Type B pancreatic cell (in vitro differentiated cells): ENCODE measurements around the gene GPR158. TPM values are rescaled to one million over a fixed set of nuclear protein-coding genes. Genes with fewer than 3 reads are reported as not detected.

Experiments
- DNase-seq: peaks from one replicate; pipeline ENCODE4 v3.0.0; 2021; ENCODE audit warnings: mixed read lengths; ENCODE audit not compliant: unreplicated experiment; ENCODE audit errors: extremely low spot score
- H3K27ac Mint-ChIP-seq: 2 replicates; pipeline ENCODE4 v1.8.0; 2021; ENCODE audit warnings: mild to moderate bottlenecking, mixed read lengths
- H3K27me3 Mint-ChIP-seq: 2 replicates; pipeline ENCODE4 v1.8.0; 2021; ENCODE audit warnings: mixed read lengths
- H3K36me3 Mint-ChIP-seq: 2 replicates; pipeline ENCODE4 v1.8.0; 2021; ENCODE audit warnings: mixed read lengths
- H3K4me1 Mint-ChIP-seq: one replicate; pipeline ENCODE4 v1.8.0; 2021; ENCODE audit warnings: mixed read lengths; ENCODE audit not compliant: unreplicated experiment
- H3K4me3 Mint-ChIP-seq: 2 replicates; pipeline ENCODE4 v1.8.0; 2021; ENCODE audit warnings: mild to moderate bottlenecking, mixed read lengths
- H3K9me3 Mint-ChIP-seq: 2 replicates; pipeline ENCODE4 v1.8.0; 2021; ENCODE audit warnings: mixed read lengths
- CTCF ChIP-seq: fragments of 200-600 bp; sonication (generic); conservative IDR thresholded peaks from 2 replicates; pipeline ENCODE4 v1.5.0; 2021; ENCODE audit warnings: antibody characterized with exemption, mild to moderate bottlenecking
- total RNA-seq: library from RNA; stranded (reverse); gene quantifications from 2 replicates; pipeline ENCODE4 v1.2.1, GENCODE V29; 2021; ENCODE audit warnings: low replicate concordance

The GPR158 gene
- total RNA-seq, 1 donor from 2014 or later: 3.6 TPM

GRCh38 chr10:25631471-25631870 lies 456.7 kb downstream of the GPR158 start:
- no peak for TF ChIP-seq CTCF
- no peaks in the 10 kb centered on the region for H3K36me3 Mint-ChIP-seq
- DNase-seq: no peak
- H3K27ac Mint-ChIP-seq: no peak overlapping the region
- no peaks in the 10 kb centered on the region for H3K9me3 Mint-ChIP-seq
- no peak overlapping the region for H3K4me3 Mint-ChIP-seq
- no peaks in the 10 kb centered on the region for H3K27me3 Mint-ChIP-seq
- no peaks in the 10 kb centered on the region for H3K4me1 Mint-ChIP-seq

DNA sequence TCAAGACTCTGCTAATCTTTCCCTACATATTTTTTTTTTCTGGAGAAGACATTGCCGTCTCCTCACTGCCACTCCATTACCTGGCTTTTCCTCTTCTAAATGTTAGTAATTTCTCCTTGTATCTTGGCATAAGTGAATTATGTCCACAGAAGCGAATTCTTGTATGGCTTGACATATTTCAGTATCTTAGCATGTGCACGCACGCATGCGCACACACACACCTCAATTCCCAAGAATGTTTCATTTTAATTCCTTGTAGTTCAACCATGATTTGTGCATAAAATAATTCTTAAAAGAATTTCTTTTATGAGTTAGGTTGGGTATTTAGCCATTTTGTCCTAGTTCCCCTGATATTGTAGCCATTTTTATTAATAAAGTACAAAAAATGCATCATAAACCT lies 458.0 kb downstream of the GPR158 start:
- no peak overlapping the region for H3K4me3 Mint-ChIP-seq
- H3K27me3 Mint-ChIP-seq: no peaks in the 10 kb centered on the region
- H3K27ac Mint-ChIP-seq: no peak overlapping the region
- no peaks in the 10 kb centered on the region for H3K36me3 Mint-ChIP-seq
- H3K9me3 Mint-ChIP-seq: no peaks in the 10 kb centered on the region
- no peaks in the 10 kb centered on the region for H3K4me1 Mint-ChIP-seq
- DNase-seq: no peak
- no peak for TF ChIP-seq CTCF

DNA sequence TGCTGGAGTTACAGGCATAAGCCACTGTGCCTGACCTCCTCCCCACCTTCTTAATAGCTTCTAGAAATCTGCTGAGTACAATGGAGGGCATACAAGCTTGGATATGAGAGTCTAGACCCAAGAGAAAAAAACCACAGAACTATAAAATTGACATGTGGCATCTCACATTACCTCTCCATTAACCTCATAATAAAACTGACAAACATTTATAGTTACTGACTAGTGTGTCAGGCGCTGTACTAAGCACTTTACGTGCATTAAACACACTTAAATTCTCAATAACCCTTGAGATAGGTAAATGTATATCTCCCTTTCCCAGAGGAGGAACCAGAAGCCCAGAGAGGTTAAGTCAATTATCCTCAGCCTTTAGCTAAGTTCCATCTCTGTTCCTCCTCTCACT lies 458.7 kb downstream of the GPR158 start:
- no peaks in the 10 kb centered on the region for H3K4me1 Mint-ChIP-seq
- no peaks in the 10 kb centered on the region for H3K27me3 Mint-ChIP-seq
- no peak for DNase-seq
- no peaks in the 10 kb centered on the region for H3K36me3 Mint-ChIP-seq
- no peak overlapping the region for H3K4me3 Mint-ChIP-seq
- no peak overlapping the region for H3K27ac Mint-ChIP-seq
- no peak for TF ChIP-seq CTCF
- no peaks in the 10 kb centered on the region for H3K9me3 Mint-ChIP-seq

- no peaks in the 10 kb centered on the region for H3K4me1 Mint-ChIP-seq
- H3K27ac Mint-ChIP-seq: no peak overlapping the region
- no peak overlapping the region for H3K4me3 Mint-ChIP-seq
- no peaks in the 10 kb centered on the region for H3K36me3 Mint-ChIP-seq
- no peak for DNase-seq
- H3K27me3 Mint-ChIP-seq: no peaks in the 10 kb centered on the region
- TF ChIP-seq CTCF: no peak
- H3K9me3 Mint-ChIP-seq: no peaks in the 10 kb centered on the region
These were observed 464.8 kb downstream of the GPR158 start for GRCh38 chr10:25639646-25640045.

GRCh38 chr10:25641595-25641994 lies 466.8 kb downstream of the GPR158 start:
- no peaks in the 10 kb centered on the region for H3K9me3 Mint-ChIP-seq
- no peaks in the 10 kb centered on the region for H3K4me1 Mint-ChIP-seq
- no peak overlapping the region for H3K27ac Mint-ChIP-seq
- H3K36me3 Mint-ChIP-seq: no peaks in the 10 kb centered on the region
- H3K27me3 Mint-ChIP-seq: no peaks in the 10 kb centered on the region
- H3K4me3 Mint-ChIP-seq: no peak overlapping the region
- no peak for TF ChIP-seq CTCF
- DNase-seq: no peak

DNA sequence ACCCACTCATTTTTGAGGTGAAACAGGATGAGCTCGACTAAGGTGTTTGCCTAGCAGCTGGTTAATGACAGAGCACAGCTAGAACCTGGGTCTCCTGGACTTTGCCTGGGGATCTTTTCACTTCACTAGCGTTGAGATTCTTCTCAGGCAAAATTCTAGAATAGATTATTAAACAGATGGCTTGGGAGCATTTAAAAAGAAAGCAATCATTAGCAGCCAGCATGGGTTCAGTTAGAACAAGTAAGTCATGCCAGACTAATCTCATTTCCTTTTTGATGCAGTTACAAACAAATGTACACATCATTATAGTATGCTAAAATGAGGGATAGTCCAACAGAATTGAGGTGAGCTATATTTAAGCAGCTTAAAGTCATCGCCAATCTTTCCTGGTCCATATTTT lies 467.9 kb downstream of the GPR158 start:
- Mint-ChIP-seq H3K36me3 (no peaks in the 10 kb centered on the region), H3K9me3 (no peaks in the 10 kb centered on the region), H3K4me3 (no peak overlapping the region), H3K27ac (no peak overlapping the region), H3K4me1 (no peaks in the 10 kb centered on the region), H3K27me3 (no peaks in the 10 kb centered on the region)
- no peak for DNase-seq
- no peak for TF ChIP-seq CTCF
